Endothelial cell of umbilical vein (primary cell): ENCODE measurements around the gene ME3. TPM values are rescaled to one million over a fixed set of nuclear protein-coding genes. Genes with fewer than 3 reads are reported as not detected.
A peak's percentile ranks its signal among the peaks of the same experiment; 100 is the strongest.

ENCODE experiments used
- BruUV-seq: library from RNA; stranded (reverse); fragments of 400-500 nt; replicated peaks from 2 replicates; lab custom pipeline; 2021; lab: Mats Ljungman, UMichigan
- CTCF ChIA-PET: fragments of 300-600, 350-600 bp; sonication (Branson Sonifier 250); formaldehyde crosslinking; loops from one replicate; lab custom pipeline; 2021; ENCODE audit warnings: antibody characterized with exemption, inconsistent platforms; lab: Charles Lee
- POLR2A ChIA-PET: fragments of 300-600, 350-600 bp; sonication (Branson Sonifier 250); formaldehyde crosslinking; loops from one replicate; lab custom pipeline; 2021; ENCODE audit warnings: antibody characterized with exemption, inconsistent platforms; lab: Charles Lee
- DNase-seq: peaks from one replicate; pipeline ENCODE4 v3.0.0-alpha.2; 2011; ENCODE audit warnings: low read depth, low spot score
- FAIRE-seq: peaks from 2 replicates; lab custom pipeline; 2011; peaks lifted over from hg19 to GRCh38; lab: Jason Lieb, UNC
- H2AFZ ChIP-seq: 2 replicates; pipeline ENCODE4 v1.6.0; 2012; ENCODE audit warnings: low read depth, low read length, control low read depth, inconsistent platforms
- H3K27ac ChIP-seq: 2 replicates; pipeline ENCODE4 v1.5.1; 2011; ENCODE audit warnings: low read depth, mild to moderate bottlenecking, control low read depth, low read length, moderate library complexity; ENCODE audit not compliant: insufficient read depth
- H3K27me3 ChIP-seq, 2 experiments: 2 replicates each; pipeline versions ENCODE4 v1.6.0 to v1.6.1; 2011; ENCODE audit warnings: low read length in 2 of 2, mixed read lengths in 1 of 2; ENCODE audit not compliant: control insufficient read depth in 2 of 2, insufficient read depth in 2 of 2
- H3K36me3 ChIP-seq, 2 experiments: 2 replicates in 1 of 2; 3 replicates in 1 of 2; pipeline ENCODE4 v1.5.1; 2011; ENCODE audit warnings: low read length in 2 of 2, mild to moderate bottlenecking in 1 of 2, moderate library complexity in 1 of 2; ENCODE audit not compliant: control insufficient read depth in 2 of 2, insufficient read depth in 2 of 2; ENCODE audit errors: extremely low read depth in 1 of 2
- H3K4me1 ChIP-seq: 3 replicates; pipeline ENCODE4 v1.5.1; 2011; ENCODE audit warnings: mild to moderate bottlenecking, low read length; ENCODE audit not compliant: control insufficient read depth, insufficient read depth; ENCODE audit errors: extremely low read depth
- H3K4me2 ChIP-seq: 2 replicates; pipeline ENCODE4 v1.6.1; 2011; ENCODE audit warnings: low read length, control low read depth, mixed read lengths; ENCODE audit not compliant: insufficient read depth
- H3K4me3 ChIP-seq, 3 experiments: fragments of 200-600 bp in 1 of 3; sonication (generic), shearing (Covaris generic) in 1 of 3; replicated peaks in 1 of 3; 2 replicates each; pipeline ENCODE4 v1.5.1; 2011 to 2016; ENCODE audit warnings: control low read depth in 3 of 3, low read length in 3 of 3, mild to moderate bottlenecking in 2 of 3, inconsistent platforms in 1 of 3, low read depth in 1 of 3, moderate library complexity in 1 of 3; ENCODE audit not compliant: insufficient read depth in 1 of 3
- H3K79me2 ChIP-seq: 2 replicates; pipeline ENCODE4 v1.6.0; 2012; ENCODE audit warnings: low read length, inconsistent platforms; ENCODE audit not compliant: control insufficient read depth, insufficient read depth
- H3K9ac ChIP-seq: replicated peaks from 2 replicates; pipeline ENCODE3; 2011; ENCODE audit warnings: low read length, control low read depth; ENCODE audit not compliant: insufficient read depth; ENCODE audit errors: extremely low read depth
- H3K9me1 ChIP-seq: replicated peaks from 3 replicates; pipeline ENCODE4 v1.6.0; 2011; ENCODE audit warnings: mild to moderate bottlenecking, low read length; ENCODE audit not compliant: control insufficient read depth, insufficient read depth; ENCODE audit errors: extremely low read depth
- H3K9me3 ChIP-seq: replicated peaks from 2 replicates; pipeline ENCODE4 v1.5.1; 2012; ENCODE audit warnings: low read length, inconsistent platforms; ENCODE audit not compliant: control insufficient read depth, insufficient read depth
- H4K20me1 ChIP-seq: replicated peaks from 2 replicates; pipeline ENCODE3; 2011; ENCODE audit warnings: mild to moderate bottlenecking, low read length; ENCODE audit not compliant: control insufficient read depth, insufficient read depth; ENCODE audit errors: extremely low read depth
- CTCF ChIP-seq, 2 donors: IDR thresholded peaks; 1 replicate in 1 of 2; 2 replicates in 1 of 2; pipeline ENCODE4 v1.5.1; 2011; ENCODE audit warnings: low read length in 2 of 2, mild to moderate bottlenecking in 2 of 2, moderate library complexity in 2 of 2, control low read depth in 1 of 2, inconsistent platforms in 1 of 2, low read depth in 1 of 2; ENCODE audit not compliant: insufficient read depth in 1 of 2; ENCODE audit errors: extremely low read depth in 1 of 2
- EZH2 ChIP-seq: IDR thresholded peaks from 2 replicates; pipeline ENCODE4 v1.6.1; 2012; ENCODE audit warnings: borderline replicate concordance, low read depth, mild to moderate bottlenecking, moderate library complexity, low read length, inconsistent platforms; ENCODE audit not compliant: severe bottlenecking
- GATA2 ChIP-seq: IDR thresholded peaks from 2 replicates; pipeline ENCODE4 v1.7.0; 2011; ENCODE audit warnings: low read depth, mild to moderate bottlenecking, moderate library complexity, mixed read lengths, low read length; ENCODE audit not compliant: insufficient read length, insufficient read depth
- JUN ChIP-seq: IDR thresholded peaks from 2 replicates; pipeline ENCODE4 v1.6.1; 2011; ENCODE audit warnings: borderline replicate concordance, low read depth; ENCODE audit not compliant: insufficient read length, insufficient read depth
- MYC ChIP-seq: IDR thresholded peaks from one replicate; pipeline ENCODE4 v1.6.1; 2011; ENCODE audit warnings: mild to moderate bottlenecking, low read depth, low read length
- POLR2A ChIP-seq: IDR thresholded peaks from 2 replicates; pipeline ENCODE4 v1.6.1; 2012; ENCODE audit warnings: low read depth, mild to moderate bottlenecking, control low read depth, low read length
- POLR2AphosphoS5 ChIP-seq: IDR thresholded peaks from 2 replicates; pipeline ENCODE4 v1.6.1; 2012; ENCODE audit warnings: low read depth, mild to moderate bottlenecking, control low read depth, low read length, moderate library complexity; ENCODE audit not compliant: insufficient read depth
- dilution Hi-C: fragments of 300-500 bp; cut with MboI; formaldehyde crosslinking; loops from one replicate; pipeline ENCODE4 v1.15.0; 2019; ENCODE audit warnings: low sequenced_read_pairs; ENCODE audit not compliant: extremely low pct_ligation_motif_present
- intact Hi-C: fragments of 100-400 bp; cut with micrococcal nuclease; formaldehyde crosslinking; loops from one replicate; pipeline ENCODE4 v1.10.0; 2022
- polyA plus RNA-seq, 4 experiments: library from polyadenylated mRNA; depleted of rRNA in 3 of 4; stranded (reverse) in 3 of 4; unstranded in 1 of 4; fragments of >200 nt; gene quantifications; 2 replicates each; pipeline versions ENCODE4 v1.2.1 to v1.2.3, GENCODE V29; 2011 to 2012; ENCODE audit warnings: missing spikeins in 1 of 4
- total RNA-seq: library from RNA; stranded (reverse); gene quantifications from 2 replicates; pipeline ENCODE4 v1.2.3, GENCODE V29; 2021

Gene ME3
- total and polyA plus RNA-seq, 2 donors (not counting 3 experiments of a cell fraction or from before 2014, with no cell fraction given), result 26.9 to 30.4 TPM

- no peak overlapping the region for H3K4me3 ChIP-seq
- no peaks in the 10 kb centered on the region for H3K36me3 ChIP-seq
- no peaks in the 10 kb centered on the region for H3K79me2 ChIP-seq
- H3K9ac ChIP-seq, result peak overlapping the region; percentile 8
- TF ChIP-seq EZH2 (no peak), GATA2 (no peak)
- no peaks in the 10 kb centered on the region for H3K9me3 ChIP-seq
- no peaks in the 10 kb centered on the region for H3K9me1 ChIP-seq
- H4K20me1 ChIP-seq, result no peaks in the 10 kb centered on the region
- BruUV-seq, result no TSS peak
- peak overlapping the region; percentile 85 for H3K27ac ChIP-seq
- dilution Hi-C loops (loop anchor here (25.0 kb wide), 1 partner anchor 111 kb away; no protein-coding TSS in a partner anchor), intact Hi-C loops (no loop called here)
- peaks cover 51% of the 10 kb centered on the region for H3K4me1 ChIP-seq
- POLR2A ChIA-PET, result interaction anchor here (1.6 kb wide), 1 partner anchor 7 kb away, joined by 5 read pairs; no protein-coding TSS in a partner anchor
- peak overlapping the region; percentile 5 for H3K4me2 ChIP-seq
- DNase-seq, result peak; percentile 61
- no peak for FAIRE-seq
- CTCF ChIA-PET, result interaction anchor here (0.6 to 2.0 kb wide), 3 partner anchors 10 to 116 kb away, joined by 3 to 6 read pairs (median 3); no protein-coding TSS in a partner anchor
- no peak overlapping the region for H2AFZ ChIP-seq
- H3K27me3 ChIP-seq, result no peaks in the 10 kb centered on the region
Measured at GRCh38 chr11:86476109-86476861, 196.1 kb downstream of the ME3 start.

GRCh38 chr11:86475027-86475426 is 197.4 kb downstream of the ME3 start:
- Histone ChIP-seq H4K20me1 (no peaks in the 10 kb centered on the region), H3K4me2 (no peak overlapping the region), H3K4me1 (peaks cover 46% of the 10 kb centered on the region), H2AFZ (no peak overlapping the region), H3K36me3 (no peaks in the 10 kb centered on the region), H3K79me2 (no peaks in the 10 kb centered on the region), H3K4me3 (no peak overlapping the region), H3K27me3 (no peaks in the 10 kb centered on the region), H3K9me3 (no peaks in the 10 kb centered on the region), H3K27ac (no peak overlapping the region), H3K9ac (no peak overlapping the region), H3K9me1 (no peaks in the 10 kb centered on the region)
- TF ChIP-seq CTCF (IDR thresholded peaks at IDR 0.05; ENCODE audit: extremely low read depth in 1 of 2, insufficient read depth in 1 of 2, low read depth in 1 of 2, low read length in 2 of 2) (no peak), GATA2 (no peak), POLR2AphosphoS5 (no peak), JUN (no peak), MYC (no peak), POLR2A (no peak), EZH2 (no peak)
- BruUV-seq, result no TSS peak
- ChIA-PET POLR2A (interaction anchor here (1.6 kb wide), 1 partner anchor 9 kb away, joined by 5 read pairs; no protein-coding TSS in a partner anchor), CTCF (interaction anchor here (0.9 to 2.0 kb wide), 2 partner anchors 9 to 15 kb away, joined by 3 to 6 read pairs; no protein-coding TSS in a partner anchor)
- intact Hi-C loops, result no loop called here
- dilution Hi-C loops, result loop anchor here (25.0 kb wide), 1 partner anchor 112 kb away; no protein-coding TSS in a partner anchor
- no peak for DNase-seq
- no peak for FAIRE-seq
